Measurements from ENCODE around the gene KCNG4. TPM values are rescaled to one million over a fixed set of nuclear protein-coding genes. Genes with fewer than 3 reads are reported as not detected.

The KCNG4 gene
- total and polyA plus RNA-seq, 2 donors (not counting 3 experiments of a cell fraction or from before 2014, with no cell fraction given) = not detected

DNA sequence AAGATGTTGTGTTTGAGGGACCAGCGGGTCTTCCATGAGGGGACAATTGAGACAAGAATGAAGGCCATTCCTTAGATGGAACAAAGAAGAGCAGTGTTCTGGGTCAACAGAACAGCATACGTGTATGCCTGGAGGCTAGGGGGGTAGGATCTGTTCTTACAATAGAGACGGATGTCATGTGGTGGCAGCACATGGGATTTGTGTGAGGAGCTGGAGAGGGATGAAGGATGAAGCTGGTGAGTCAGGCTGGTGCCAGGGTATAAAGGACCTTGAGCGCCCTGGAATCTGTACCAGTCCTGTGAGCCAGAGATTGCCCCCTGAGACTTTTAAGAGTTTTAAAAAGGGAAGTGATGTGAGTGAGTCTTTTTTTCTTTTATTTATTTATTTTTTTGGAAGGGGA lies 32.1 kb upstream of the KCNG4 start:
- DNase-seq (ENCODE audit: low read depth, low spot score) (no peak), FAIRE-seq (no peak)
- no TSS peak for BruUV-seq (replicated peaks)
- peaks cover 0 to 4% of the 10 kb centered on the region in 2 experiments for H3K27me3 ChIP-seq (ENCODE audit: control insufficient read depth in 2 of 2, insufficient read depth in 2 of 2, low read length in 2 of 2)
- H3K4me2 ChIP-seq (ENCODE audit: insufficient read depth, low read length) = no peak overlapping the region
- H3K36me3 ChIP-seq (ENCODE audit: control insufficient read depth in 2 of 2, extremely low read depth in 1 of 2, insufficient read depth in 2 of 2, low read length in 2 of 2) = no peaks in the 10 kb centered on the region
- intact Hi-C loops (cut with micrococcal nuclease) (no loop called here), dilution Hi-C loops (cut with MboI; ENCODE audit: extremely low pct_ligation_motif_present, low sequenced_read_pairs) (no loop called here)
- H2AFZ ChIP-seq (ENCODE audit: low read depth, low read length) = no peak overlapping the region
- POLR2A ChIA-PET = no interaction called here
- TF ChIP-seq FOS (IDR thresholded peaks at IDR 0.05; ENCODE audit: borderline replicate concordance, insufficient read depth, low read length) (no peak), GATA2 (IDR thresholded peaks at IDR 0.05; ENCODE audit: insufficient read depth, insufficient read length, low read depth, low read length) (no peak), POLR2AphosphoS5 (IDR thresholded peaks at IDR 0.05; ENCODE audit: insufficient read depth, low read depth, low read length) (no peak), JUN (IDR thresholded peaks at IDR 0.05; ENCODE audit: borderline replicate concordance, insufficient read depth, insufficient read length, low read depth) (no peak)
- TF ChIP-seq, protein P1, sequence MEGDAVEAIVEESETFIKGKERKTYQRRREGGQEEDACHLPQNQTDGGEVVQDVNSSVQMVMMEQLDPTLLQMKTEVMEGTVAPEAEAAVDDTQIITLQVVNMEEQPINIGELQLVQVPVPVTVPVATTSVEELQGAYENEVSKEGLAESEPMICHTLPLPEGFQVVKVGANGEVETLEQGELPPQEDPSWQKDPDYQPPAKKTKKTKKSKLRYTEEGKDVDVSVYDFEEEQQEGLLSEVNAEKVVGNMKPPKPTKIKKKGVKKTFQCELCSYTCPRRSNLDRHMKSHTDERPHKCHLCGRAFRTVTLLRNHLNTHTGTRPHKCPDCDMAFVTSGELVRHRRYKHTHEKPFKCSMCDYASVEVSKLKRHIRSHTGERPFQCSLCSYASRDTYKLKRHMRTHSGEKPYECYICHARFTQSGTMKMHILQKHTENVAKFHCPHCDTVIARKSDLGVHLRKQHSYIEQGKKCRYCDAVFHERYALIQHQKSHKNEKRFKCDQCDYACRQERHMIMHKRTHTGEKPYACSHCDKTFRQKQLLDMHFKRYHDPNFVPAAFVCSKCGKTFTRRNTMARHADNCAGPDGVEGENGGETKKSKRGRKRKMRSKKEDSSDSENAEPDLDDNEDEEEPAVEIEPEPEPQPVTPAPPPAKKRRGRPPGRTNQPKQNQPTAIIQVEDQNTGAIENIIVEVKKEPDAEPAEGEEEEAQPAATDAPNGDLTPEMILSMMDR (IDR thresholded peaks at IDR 0.05; ENCODE audit: extremely low read depth in 1 of 2, insufficient read depth in 1 of 2, low read depth in 1 of 2, low read length in 2 of 2) = no peak
- TF ChIP-seq, protein P2, sequence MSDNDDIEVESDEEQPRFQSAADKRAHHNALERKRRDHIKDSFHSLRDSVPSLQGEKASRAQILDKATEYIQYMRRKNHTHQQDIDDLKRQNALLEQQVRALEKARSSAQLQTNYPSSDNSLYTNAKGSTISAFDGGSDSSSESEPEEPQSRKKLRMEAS (IDR thresholded peaks at IDR 0.05; ENCODE audit: insufficient read depth, insufficient read length) = no peak
- H3K4me3 ChIP-seq (replicated peaks in 1 of 3; ENCODE audit: insufficient read depth in 1 of 3, low read depth in 1 of 3, low read length in 3 of 3) = no peak overlapping the region
- no peak overlapping the region for H3K9ac ChIP-seq (replicated peaks; ENCODE audit: extremely low read depth, insufficient read depth, low read length)
- no peaks in the 10 kb centered on the region for H4K20me1 ChIP-seq (replicated peaks; ENCODE audit: control insufficient read depth, extremely low read depth, insufficient read depth, low read length)
- CTCF ChIA-PET = interaction anchor here (1.1 kb wide), 1 partner anchor 149 kb away, joined by 3 read pairs; no protein-coding TSS in a partner anchor
- H3K9me1 ChIP-seq (replicated peaks; ENCODE audit: control insufficient read depth, extremely low read depth, insufficient read depth, low read length) = no peaks in the 10 kb centered on the region
- no peaks in the 10 kb centered on the region for H3K4me1 ChIP-seq (ENCODE audit: control insufficient read depth, extremely low read depth, insufficient read depth, low read length)
- no peak overlapping the region for H3K27ac ChIP-seq (ENCODE audit: insufficient read depth, low read depth, low read length)
- no peaks in the 10 kb centered on the region for H3K79me2 ChIP-seq (ENCODE audit: control insufficient read depth, insufficient read depth, low read length)
- no peaks in the 10 kb centered on the region for H3K9me3 ChIP-seq (replicated peaks; ENCODE audit: control insufficient read depth, insufficient read depth, low read length)
